Measurements from ENCODE around the gene FAM20C. TPM values are rescaled to one million over a fixed set of nuclear protein-coding genes. Genes with fewer than 3 reads are reported as not detected.

FAM20C gene
- polyA plus RNA-seq, 4 donors: 33.4 to 73.7 (median 63.3) TPM

DNA sequence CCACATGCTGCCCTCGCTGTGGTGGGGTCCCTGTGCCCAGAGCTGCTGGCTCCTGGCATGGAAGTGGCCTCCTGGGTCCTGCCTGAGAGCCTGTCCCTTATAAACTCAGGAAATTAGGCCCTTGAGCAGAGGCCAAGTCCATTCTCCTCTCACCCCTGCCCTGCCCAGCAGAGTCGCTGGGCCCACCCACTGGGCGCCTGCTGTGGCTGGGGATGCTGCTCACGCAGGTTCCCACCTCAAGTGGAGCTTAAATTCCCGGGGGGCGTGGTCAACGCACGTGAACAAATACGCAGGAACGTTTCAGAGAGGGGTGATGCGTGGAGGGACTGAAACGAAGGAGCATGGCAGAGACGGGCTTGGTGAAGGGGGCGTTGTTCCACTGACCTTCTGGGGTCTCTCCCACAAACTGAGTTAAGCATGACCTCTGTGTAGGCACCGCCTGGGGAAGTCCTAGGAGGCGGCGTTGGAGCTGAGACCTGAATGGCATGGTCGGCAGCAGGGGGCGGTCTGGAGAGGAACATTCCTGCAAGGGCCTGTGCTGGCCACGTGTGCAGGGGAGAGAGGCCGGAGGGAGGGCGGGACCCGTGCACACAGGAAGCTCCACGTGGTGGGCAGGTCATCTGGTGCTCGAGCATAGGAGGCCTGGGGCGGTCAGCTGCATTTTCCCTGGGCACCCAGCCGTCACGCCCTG lies 27.9 kb downstream of the FAM20C start:
- no peak for DNase-seq (ENCODE audit: low read depth in 4 of 4, low spot score in 3 of 4)

DNA sequence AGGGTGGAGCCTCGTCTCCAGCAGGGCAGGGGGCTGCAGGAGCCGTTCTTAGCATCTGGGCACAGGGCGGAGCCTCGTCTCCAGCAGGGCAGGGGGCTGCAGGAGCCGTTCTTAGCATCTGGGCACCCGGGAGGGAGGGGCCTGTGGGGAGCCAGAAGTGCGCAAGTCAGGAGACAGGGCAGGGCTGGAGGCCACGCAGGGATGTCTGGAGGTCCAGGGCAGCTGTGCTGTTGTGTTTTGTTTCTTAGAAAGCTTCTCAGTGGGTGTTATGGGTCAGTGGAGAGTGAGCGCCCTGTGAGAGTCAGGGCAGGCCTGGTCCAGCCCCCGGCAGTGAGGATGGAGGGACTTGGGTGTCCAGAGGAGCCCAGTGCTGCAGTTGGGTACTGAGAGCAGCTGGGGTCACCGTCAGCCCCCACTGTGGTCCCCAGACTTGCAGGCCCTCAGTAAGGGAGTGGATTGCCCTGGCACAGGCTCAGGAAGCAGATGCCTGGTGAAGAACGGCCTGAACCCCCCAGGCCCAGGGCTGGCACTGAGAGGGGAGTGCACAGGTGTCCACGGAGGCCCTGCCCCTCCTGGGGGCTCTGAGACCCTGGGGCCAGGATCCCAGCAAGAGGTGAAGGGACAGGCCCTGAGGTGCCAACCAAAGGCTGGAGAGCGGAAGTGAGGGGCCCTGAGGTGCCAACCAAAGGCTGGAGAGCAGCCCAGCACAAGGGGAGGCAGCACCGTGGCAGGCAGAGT lies 29.8 kb downstream of the FAM20C start:
- no peak for DNase-seq (ENCODE audit: low read depth in 4 of 4, low spot score in 3 of 4)

DNA sequence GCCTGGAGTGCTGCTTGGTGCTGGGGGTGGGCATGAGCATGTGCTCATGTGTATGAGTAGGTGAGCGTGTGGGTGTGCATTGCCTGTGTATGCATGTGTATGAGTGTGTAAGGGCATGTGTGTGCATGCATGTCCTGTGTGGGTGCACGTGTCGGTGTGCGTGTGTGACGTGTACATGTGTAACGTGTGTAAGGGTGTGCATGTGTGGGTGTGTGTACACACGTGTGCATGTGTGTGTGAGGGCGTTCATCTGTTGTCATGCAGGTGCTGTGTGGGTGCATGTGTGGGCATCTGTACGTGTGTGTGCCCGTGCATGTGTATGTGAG lies 30.3 kb downstream of the FAM20C start:
- no peak for DNase-seq (ENCODE audit: low read depth in 4 of 4, low spot score in 3 of 4)

GRCh38 chr7:223118-223800 lies 30.9 kb downstream of the FAM20C start:
- DNase-seq (ENCODE audit: low read depth in 4 of 4, low spot score in 3 of 4): no peak

- DNase-seq (ENCODE audit: low read depth in 4 of 4, low spot score in 3 of 4): no peak
Measured at GRCh38 chr7:223861-224260, 31.5 kb downstream of the FAM20C start.

DNA sequence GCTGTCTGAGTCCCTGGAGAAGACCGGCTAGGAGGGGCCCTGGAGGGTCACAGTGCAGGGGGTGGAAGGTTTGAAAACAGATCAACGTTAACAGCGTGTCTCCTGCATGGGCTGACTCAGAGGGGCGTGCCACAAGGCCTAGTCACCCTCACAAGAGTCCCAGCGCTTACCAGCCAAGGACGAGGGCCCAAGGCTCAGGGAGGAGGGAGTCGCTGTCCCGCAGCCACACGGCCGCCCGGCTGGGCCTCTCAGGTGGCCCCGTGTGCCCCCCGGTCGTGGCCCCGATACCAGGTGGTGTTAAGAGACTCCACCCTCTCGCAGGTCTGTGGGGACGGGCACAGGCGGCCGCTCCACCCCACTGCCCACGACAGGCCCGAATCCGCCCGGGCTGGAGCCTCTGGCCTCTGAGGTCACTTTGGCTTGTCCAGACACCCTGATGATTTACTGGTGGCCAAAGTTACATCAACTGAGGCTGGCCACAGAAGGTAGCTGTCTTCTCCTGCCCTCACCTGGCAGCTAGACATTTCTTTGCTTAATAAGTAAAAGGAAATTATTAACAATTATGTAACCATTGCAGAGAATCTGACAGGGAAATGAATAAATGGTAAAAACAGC lies 34.0 kb downstream of the FAM20C start:
- no peak for DNase-seq (ENCODE audit: low read depth in 4 of 4, low spot score in 3 of 4)

DNA sequence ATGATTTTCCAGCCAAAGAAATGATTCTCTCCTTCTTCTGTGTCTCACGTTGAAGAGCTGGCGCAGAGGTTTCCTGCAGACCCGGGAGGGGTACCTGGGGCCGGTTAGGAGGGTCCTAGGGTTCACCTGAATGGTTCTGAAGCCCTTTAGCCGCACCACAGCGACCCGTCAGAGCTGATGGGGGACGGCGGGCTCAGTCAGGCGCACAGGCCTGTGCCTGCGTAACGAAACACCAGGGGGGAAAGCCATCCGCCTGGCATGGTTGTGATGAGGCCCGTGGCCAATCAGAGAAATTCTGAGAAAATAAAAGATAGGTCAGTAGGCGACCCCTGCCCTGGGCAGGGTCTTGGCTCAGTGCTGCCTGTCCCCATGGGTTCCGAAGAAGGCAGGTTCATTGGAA lies 35.6 kb downstream of the FAM20C start:
- no peak for DNase-seq (ENCODE audit: low read depth in 4 of 4, low spot score in 3 of 4)

GRCh38 chr7:228610-229009 lies 36.2 kb downstream of the FAM20C start:
- DNase-seq (ENCODE audit: low read depth in 4 of 4, low spot score in 3 of 4): no peak

DNA sequence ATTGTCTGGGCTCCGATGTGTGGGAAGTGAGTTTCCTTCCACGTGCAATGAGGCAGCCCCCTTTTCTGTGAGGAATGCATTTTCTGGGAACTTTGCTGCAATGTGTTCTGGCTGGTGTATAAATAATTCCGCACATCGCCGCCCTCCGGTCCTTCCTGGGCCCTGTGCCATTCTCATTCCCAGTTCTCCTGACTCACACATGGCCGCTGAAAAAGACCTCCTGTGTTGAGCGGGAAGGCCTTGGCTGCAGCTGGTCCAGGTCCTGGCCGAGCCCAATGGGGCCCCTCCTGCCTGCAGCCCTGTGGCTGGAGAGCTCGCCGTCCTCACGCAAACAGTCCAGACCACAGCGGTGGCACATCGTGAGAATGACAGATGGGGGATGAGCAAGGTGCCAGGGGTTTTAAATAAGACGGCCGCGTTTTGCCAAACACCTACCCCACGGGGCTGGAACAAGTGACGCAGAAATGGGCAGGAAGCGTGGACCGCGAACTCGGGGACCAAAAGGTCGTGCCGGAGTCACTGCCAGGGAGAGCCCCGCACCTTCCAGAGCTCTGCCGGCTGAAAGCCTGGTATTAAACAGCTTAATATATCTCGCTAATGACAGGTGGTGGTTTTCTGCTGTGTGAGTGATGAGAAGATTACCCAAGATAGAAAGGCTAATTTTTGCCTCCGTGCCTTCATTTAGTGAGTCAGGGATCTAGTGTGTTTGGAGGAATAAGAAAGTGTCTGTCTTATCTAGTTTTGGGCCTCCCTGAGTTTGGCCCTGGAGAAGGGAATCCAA lies 37.0 kb downstream of the FAM20C start:
- DNase-seq (ENCODE audit: low read depth in 4 of 4, low spot score in 3 of 4): no peak

DNA sequence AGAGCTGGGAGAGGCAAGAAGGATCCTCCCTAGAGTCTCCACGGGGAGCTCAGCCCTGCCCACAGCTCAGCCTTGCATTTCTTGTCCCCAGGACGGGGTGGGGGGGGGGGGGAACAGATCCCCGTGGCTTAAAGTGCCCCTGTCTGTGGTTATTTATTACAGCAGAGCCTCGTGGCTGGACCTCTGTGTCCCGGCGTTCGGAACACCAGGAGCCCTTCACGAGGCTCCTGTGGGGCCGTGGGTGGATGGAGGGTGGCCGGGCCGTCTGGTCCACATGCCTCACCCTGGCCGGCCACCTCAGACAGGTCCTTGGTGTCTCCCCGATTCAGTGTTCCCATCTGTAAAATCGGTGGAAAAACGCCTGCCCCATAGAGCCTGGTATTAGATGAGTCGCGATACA lies 37.9 kb downstream of the FAM20C start:
- no peak for DNase-seq (ENCODE audit: low read depth in 4 of 4, low spot score in 3 of 4)

DNA sequence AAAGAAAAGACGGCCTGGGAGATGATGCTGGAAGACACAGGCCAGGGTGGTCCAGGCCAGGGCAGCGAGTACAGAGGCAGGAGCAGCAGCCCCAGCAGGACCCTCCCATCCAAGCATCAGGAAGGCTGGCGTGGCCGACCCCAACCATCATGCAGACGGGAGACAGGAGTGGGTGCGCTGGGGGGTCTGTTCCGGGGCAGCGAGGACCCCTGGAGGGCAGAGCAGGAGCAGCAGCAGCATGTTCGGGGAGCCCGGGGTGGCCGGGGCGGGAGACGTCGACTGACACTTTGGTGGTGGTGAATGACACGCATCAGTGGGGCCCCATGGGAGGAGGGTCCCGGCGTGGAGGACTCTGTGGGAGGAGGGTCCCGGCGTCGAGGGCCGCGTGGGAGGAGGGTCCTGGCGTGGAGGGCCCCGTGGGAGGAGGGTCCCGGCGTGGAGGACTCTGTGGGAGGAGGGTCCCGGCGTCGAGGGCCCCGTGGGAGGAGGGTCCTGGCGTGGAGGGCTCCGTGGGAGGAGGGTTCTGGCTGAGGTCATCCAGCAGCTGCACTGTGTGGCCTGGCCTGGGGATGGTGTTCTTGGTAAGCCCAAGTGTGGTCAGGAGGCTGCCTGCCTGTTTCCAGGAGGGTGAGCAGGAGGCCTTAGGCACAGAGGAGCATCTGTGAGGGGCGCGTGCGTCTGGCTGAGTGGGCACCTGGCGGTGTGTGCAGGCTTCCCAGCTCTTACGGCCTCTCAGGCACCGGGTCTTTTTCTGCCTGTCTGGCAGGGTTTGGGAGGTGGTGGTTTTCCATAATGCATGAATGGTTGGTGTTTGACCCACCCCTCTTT lies 38.9 kb downstream of the FAM20C start:
- no peak for DNase-seq (ENCODE audit: low read depth in 4 of 4, low spot score in 3 of 4)

DNA sequence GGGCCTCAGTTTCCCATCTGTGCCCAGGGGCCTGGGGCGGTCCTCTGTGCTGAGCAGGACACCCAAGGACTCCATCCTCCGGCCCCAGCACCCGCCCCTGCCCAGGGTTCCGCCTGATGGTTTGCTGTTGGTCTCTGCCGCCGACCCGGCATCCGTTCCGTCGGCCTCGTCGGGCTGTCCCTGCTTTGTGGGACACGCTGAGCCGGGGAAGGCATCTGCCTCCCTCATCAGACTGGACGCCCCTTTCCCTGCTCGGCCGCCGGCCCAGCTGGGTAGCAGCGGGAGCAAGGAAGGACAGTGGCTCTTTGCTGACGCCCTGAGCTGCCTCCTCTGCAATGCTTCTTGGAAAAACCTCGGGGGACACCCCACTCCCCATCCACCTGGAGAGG lies 39.5 kb downstream of the FAM20C start:
- no peak for DNase-seq (ENCODE audit: low read depth in 4 of 4, low spot score in 3 of 4)

DNA sequence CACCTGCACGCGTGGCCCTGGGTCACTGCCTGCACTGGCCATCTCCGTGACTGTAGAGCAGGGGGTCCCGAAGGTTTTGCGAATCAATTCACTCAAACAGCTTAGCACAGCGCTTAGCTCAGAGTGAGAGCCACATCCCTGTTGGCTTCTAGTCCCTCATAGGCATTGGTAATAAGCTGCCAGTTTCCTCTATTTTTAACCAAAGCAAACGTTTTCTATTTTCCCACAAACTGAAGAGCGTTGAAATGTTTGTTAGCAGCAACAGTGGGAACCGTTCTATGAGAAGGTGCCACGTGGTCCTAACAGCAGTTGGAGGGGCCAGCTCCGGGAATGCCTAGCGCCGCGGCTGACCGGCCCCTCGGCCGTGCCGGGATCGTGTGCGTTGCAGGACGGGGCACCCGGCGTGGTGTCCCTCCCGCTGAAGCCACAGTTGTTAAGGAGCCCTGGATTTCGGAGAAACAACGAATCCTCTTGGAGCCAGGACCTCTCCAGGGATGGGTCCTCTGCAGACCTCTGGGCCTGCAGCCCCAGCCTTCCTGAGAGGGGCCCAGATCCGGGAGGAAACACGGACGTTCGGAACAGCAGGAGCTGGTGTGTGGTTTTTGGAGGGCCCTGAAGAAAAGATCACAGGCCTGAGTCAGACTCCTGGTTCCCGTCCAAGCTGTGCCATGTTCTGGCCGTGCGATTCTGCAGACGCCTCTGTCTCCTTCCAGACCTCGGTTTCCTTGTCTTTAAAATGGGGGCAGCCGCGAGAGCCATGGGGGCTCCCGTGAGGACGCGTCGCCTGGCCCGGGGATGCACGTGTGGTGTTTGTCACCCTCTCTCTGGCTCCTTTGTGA lies 40.3 kb downstream of the FAM20C start:
- DNase-seq (ENCODE audit: low read depth in 4 of 4, low spot score in 3 of 4): no peak

- DNase-seq (ENCODE audit: low read depth in 4 of 4, low spot score in 3 of 4): no peak
Measured at GRCh38 chr7:233249-234035, 41.1 kb downstream of the FAM20C start.

DNA sequence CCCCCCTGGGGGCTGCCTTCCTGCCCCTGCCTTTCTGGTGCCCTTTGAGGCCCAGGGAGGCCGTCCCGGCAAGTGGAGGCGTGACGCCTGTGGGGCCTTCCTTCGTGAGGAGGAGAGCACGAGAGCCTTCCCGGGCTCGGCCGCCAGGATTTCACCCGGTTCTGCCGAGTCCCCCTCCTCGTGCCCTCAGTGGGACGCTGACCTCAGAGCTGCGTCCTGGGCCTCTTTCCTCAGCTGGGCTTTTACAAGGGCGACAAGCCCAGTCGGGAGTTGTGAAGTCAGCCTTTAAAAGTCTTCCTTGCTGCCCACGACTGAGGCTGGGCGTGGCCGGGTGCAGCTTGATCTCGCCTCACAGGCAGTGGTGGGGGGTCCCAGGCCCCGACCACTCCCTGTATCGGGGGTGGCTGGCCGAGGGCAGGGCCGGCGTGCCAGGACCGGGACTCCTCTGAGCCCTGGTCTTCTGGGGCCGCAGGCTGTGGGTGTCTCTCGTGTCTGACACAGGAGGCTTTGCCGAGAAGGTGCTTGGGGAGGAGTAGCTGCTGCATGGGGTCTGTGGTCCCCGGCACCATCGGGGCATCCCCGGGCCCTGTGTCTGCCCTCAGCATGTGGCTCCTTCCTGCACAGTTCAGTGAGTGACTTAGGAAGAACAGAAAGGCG lies 41.8 kb downstream of the FAM20C start:
- no peak for DNase-seq (ENCODE audit: low read depth in 4 of 4, low spot score in 3 of 4)

- no peak for DNase-seq (ENCODE audit: low read depth in 4 of 4, low spot score in 3 of 4)
Measured at GRCh38 chr7:234708-235553, 42.6 kb downstream of the FAM20C start.

Data from left renal pelvis (tissue), 4 donors.